Stimulated activated naive CD8-positive, alpha-beta T cell treated with anti-CD3 and anti-CD28 coated beads, Interleukin-15, Interleukin-2, amounts not matched to agents 100 ng/mL and 50 ng/mL, for 24 hours (primary cell): ENCODE results near the gene FEZ2.
"Not testable (repeated sequence)": the region's sequence is repeated elsewhere in the genome, so short reads cannot be mapped to it uniquely, and the experiment has no call there.

Source experiments
- H3K27ac Mint-ChIP-seq: one replicate; pipeline ENCODE4 v1.8.0; 2021; ENCODE audit warnings: mild to moderate bottlenecking, mixed read lengths
- H3K27me3 Mint-ChIP-seq: one replicate; pipeline ENCODE4 v1.8.0; 2021; ENCODE audit warnings: mixed read lengths
- H3K36me3 Mint-ChIP-seq: one replicate; pipeline ENCODE4 v1.8.0; 2021; ENCODE audit warnings: low read depth, mixed read lengths
- H3K4me1 Mint-ChIP-seq: one replicate; pipeline ENCODE4 v1.8.0; 2021; ENCODE audit warnings: low read depth, mixed read lengths
- H3K4me3 Mint-ChIP-seq: one replicate; pipeline ENCODE4 v1.8.0; 2021; ENCODE audit warnings: mild to moderate bottlenecking, mixed read lengths
- H3K9me3 Mint-ChIP-seq: one replicate; pipeline ENCODE4 v1.8.0; 2021; ENCODE audit warnings: mixed read lengths

Gene FEZ2

GRCh38 chr2:36606925-36607324, 9.0 kb upstream of the FEZ2 start:
- Mint-ChIP-seq H3K27me3 (peaks cover 5% of the 10 kb centered on the region), H3K4me1 (no peaks in the 10 kb centered on the region), H3K4me3 (no peak overlapping the region), H3K36me3 (no peaks in the 10 kb centered on the region), H3K27ac (no peak overlapping the region), H3K9me3 (no peaks in the 10 kb centered on the region)

DNA sequence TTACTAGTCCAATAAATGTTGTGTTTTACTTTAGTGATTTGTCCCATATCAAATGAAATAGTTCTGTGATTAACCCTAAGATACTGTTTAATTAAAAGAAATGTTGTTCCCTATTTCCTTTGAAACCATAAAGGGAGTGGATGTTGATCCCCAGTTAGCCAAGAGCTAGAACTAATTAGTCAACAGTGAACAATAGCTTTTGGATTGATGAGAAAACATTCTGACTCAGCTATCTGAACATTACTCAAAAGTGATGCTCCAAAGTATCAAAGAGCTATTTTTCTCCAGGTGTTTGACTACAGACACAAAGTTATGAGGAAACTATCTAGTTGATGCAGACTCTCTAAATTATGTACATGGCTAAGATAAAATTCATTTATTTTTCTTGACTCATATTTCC, 7.3 kb upstream of the FEZ2 start:
- Mint-ChIP-seq H3K27me3 (peaks cover 5% of the 10 kb centered on the region), H3K36me3 (no peaks in the 10 kb centered on the region), H3K4me1 (no peaks in the 10 kb centered on the region), H3K4me3 (no peak overlapping the region), H3K27ac (no peak overlapping the region), H3K9me3 (no peaks in the 10 kb centered on the region)

DNA sequence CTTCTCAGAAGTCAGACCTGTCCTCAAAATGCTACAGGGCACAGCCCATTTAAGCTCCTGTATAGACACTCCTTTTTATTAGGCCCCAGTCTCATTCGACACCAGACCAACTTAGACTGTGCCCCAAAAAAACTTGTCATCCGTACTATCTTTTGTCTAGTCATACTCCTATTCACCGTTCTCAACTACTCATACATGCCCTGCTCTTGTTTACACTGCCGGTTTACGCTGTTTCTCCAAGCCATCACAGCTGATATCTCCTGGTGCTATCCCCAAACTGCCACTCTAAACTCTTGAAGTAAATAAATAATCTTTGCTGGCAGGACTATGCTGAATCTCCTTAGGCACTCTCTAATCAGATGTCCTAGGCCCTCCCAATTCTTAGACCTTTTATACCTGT, 5.7 kb upstream of the FEZ2 start:
- H3K4me1 Mint-ChIP-seq, H3K27me3 Mint-ChIP-seq, H3K9me3 Mint-ChIP-seq, H3K27ac Mint-ChIP-seq, H3K36me3 Mint-ChIP-seq, H3K4me3 Mint-ChIP-seq: not testable (repeated sequence)

DNA sequence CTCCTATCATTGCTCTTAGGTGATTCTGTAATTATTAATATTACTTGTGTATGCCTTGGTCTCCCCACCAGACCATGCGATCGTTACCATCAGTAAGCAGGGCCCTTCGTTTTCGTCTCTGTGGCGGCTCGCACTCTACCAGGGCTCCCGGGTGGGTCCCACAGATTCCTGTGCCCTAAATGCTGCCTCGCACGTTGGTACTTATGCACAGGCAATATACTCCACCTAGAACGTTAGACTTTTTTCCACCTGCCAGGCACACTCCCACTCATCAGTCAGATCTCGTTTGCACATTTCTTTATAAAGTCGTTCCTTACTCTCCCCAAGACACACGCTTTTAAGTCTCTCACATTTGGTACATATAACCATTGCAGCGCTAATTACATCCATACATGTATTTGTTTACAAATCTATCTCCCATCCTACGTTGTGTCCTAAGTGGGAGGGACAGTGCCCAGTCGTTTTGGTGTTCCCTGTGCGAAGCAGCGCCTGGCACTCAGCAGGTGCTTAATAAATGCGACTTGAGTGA, 901 bp downstream of the FEZ2 start:
- H3K9me3 Mint-ChIP-seq: no peaks in the 10 kb centered on the region
- H3K27ac Mint-ChIP-seq: peak overlapping the region; percentile 94
- peak overlapping the region; percentile 98 for H3K4me3 Mint-ChIP-seq
- H3K36me3 Mint-ChIP-seq: peaks cover 11% of the 10 kb centered on the region
- H3K27me3 Mint-ChIP-seq: no peaks in the 10 kb centered on the region
- H3K4me1 Mint-ChIP-seq: peaks cover 33% of the 10 kb centered on the region

DNA sequence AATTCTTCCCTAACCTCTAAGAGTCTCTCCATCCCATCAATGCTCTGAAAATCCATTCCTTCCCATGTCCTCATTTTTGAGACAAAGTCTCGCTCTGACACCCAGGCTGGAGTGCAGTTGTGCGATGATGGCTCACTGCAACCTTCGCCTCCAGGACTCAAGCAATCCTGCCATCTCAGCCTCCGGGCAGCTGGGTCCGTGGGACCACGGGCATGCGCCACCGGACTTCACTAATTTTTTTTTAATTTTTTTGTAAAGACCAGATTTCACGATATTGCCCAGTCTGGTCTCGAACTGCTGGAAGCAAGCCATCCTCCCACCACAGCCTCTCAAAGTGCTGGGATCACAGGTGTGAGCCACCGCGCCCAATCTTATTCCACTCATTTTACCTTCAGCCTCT, 1.6 kb downstream of the FEZ2 start:
- no peak overlapping the region for H3K27ac Mint-ChIP-seq
- H3K27me3 Mint-ChIP-seq: no peaks in the 10 kb centered on the region
- peaks cover 11% of the 10 kb centered on the region for H3K36me3 Mint-ChIP-seq
- peak overlapping the region; percentile 98 for H3K4me3 Mint-ChIP-seq
- peaks cover 38% of the 10 kb centered on the region for H3K4me1 Mint-ChIP-seq
- H3K9me3 Mint-ChIP-seq: no peaks in the 10 kb centered on the region

- Mint-ChIP-seq H3K4me1 (peaks cover 38% of the 10 kb centered on the region), H3K27me3 (no peaks in the 10 kb centered on the region), H3K9me3 (no peaks in the 10 kb centered on the region), H3K36me3 (peaks cover 20% of the 10 kb centered on the region), H3K27ac (no peak overlapping the region), H3K4me3 (no peak overlapping the region)
Observed at GRCh38 chr2:36594849-36595248, 3.1 kb downstream of the FEZ2 start.

DNA sequence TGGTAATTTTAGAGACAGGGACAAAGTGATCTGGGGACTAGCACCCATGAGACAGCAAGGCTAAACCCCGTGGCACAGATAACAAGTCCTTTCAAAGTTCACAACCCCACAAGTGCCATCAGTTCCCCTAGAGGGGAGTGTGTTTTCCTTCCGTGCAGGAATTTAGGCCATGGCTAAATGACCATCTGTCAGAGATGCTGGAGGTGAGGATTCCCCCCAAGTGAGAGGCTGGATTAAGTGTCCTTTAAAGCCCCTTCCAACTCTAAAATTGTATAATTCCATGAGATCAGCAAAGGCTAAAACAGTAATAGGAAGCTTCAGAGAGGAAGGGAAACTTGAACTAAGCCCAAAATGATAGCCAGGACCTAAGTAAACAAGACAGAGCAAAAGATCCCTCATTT, 8.7 kb downstream of the FEZ2 start:
- Mint-ChIP-seq H3K9me3 (no peaks in the 10 kb centered on the region), H3K4me1 (peaks cover 11% of the 10 kb centered on the region), H3K36me3 (peaks cover 53% of the 10 kb centered on the region), H3K27ac (no peak overlapping the region), H3K27me3 (no peaks in the 10 kb centered on the region), H3K4me3 (no peak overlapping the region)

GRCh38 chr2:36587556-36587955, 10.4 kb downstream of the FEZ2 start:
- Mint-ChIP-seq H3K36me3 (peaks cover 64% of the 10 kb centered on the region), H3K4me3 (no peak overlapping the region)

DNA sequence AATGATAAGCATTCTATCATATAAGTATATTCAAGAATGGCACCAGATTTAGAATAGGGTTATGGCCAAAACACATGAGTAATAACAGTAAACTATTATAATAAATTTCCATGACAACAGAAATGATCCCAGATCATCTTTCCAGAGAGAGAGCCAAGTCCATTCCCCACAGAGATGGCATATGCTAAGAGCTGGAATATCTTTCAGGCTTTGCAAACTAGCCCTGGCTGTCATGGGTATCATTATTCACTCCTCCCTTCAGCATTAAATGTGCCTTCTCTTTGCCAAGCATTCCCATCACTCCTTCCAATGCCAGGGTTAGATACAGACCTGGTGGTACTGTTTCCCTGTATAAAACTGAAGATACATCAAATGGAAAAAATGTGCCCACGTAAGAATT, 10.9 kb downstream of the FEZ2 start:
- peaks cover 69% of the 10 kb centered on the region for H3K36me3 Mint-ChIP-seq
- H3K27ac Mint-ChIP-seq: no peak overlapping the region
- no peaks in the 10 kb centered on the region for H3K9me3 Mint-ChIP-seq
- no peaks in the 10 kb centered on the region for H3K27me3 Mint-ChIP-seq
- H3K4me3 Mint-ChIP-seq: no peak overlapping the region
- peaks cover 6% of the 10 kb centered on the region for H3K4me1 Mint-ChIP-seq

More at GRCh38 chr2:36587556-36587955, 10.4 kb downstream of the FEZ2 start:
- Mint-ChIP-seq H3K27ac (no peak overlapping the region), H3K9me3 (no peaks in the 10 kb centered on the region), H3K4me1 (peaks cover 6% of the 10 kb centered on the region), H3K27me3 (no peaks in the 10 kb centered on the region)

- Mint-ChIP-seq H3K9me3 (no peaks in the 10 kb centered on the region), H3K4me3 (no peak overlapping the region), H3K36me3 (peaks cover 72% of the 10 kb centered on the region), H3K4me1 (peaks cover 1% of the 10 kb centered on the region), H3K27ac (no peak overlapping the region), H3K27me3 (no peaks in the 10 kb centered on the region)
Observed at GRCh38 chr2:36586672-36587071, 11.3 kb downstream of the FEZ2 start.

GRCh38 chr2:36584148-36584794, 13.7 kb downstream of the FEZ2 start:
- Mint-ChIP-seq H3K4me1 (no peaks in the 10 kb centered on the region), H3K36me3 (peaks cover 83% of the 10 kb centered on the region), H3K9me3 (no peaks in the 10 kb centered on the region), H3K27ac (no peak overlapping the region), H3K4me3 (no peak overlapping the region), H3K27me3 (no peaks in the 10 kb centered on the region)

GRCh38 chr2:36582951-36583350, 15.0 kb downstream of the FEZ2 start:
- H3K4me3 Mint-ChIP-seq: no peak overlapping the region
- H3K36me3 Mint-ChIP-seq: peaks cover 89% of the 10 kb centered on the region
- no peaks in the 10 kb centered on the region for H3K27me3 Mint-ChIP-seq

DNA sequence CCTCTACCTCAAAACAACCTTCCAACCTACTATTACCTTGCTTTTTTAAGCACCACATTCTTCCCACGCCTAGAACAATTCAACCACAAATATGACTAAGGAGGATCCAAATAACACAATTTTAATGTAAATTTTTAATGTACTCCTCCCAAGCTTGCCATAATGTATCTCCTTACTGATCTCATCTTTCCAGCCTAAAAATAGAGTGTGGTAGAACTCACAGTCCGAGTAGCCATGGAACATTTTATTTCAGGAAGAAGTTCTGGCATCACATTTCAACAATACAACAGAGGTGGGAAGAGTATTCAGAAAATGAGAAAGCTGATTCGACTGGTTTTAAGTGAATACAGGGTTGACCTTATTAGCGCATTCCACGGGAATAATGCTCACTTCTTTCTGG, 15.4 kb downstream of the FEZ2 start:
- Mint-ChIP-seq H3K36me3 (peaks cover 93% of the 10 kb centered on the region), H3K27ac (no peak overlapping the region), H3K27me3 (no peaks in the 10 kb centered on the region), H3K9me3 (no peaks in the 10 kb centered on the region), H3K4me1 (peaks cover 11% of the 10 kb centered on the region), H3K4me3 (no peak overlapping the region)

More at GRCh38 chr2:36582951-36583350, 15.0 kb downstream of the FEZ2 start:
- H3K27ac Mint-ChIP-seq: no peak overlapping the region
- H3K9me3 Mint-ChIP-seq: no peaks in the 10 kb centered on the region
- peaks cover 11% of the 10 kb centered on the region for H3K4me1 Mint-ChIP-seq

DNA sequence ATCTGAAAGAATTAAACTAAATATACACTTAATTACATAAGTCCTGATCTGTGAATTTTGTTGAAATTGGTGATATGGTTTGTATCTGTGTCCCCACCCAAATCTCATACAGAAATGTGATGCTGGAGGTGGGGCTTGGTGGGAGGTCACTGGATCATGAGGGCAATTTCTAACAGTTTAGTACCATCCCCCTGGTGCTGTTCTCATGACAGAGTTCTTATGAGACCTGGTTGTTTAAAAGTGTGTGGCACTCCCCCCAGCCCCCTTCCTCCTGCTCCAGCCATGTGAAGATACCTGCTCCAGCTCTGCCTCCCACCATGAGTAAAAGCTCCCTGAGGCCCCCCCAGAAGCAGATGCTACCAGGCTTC, 18.7 kb downstream of the FEZ2 start:
- H3K4me3 Mint-ChIP-seq: no peak overlapping the region
- peaks cover 82% of the 10 kb centered on the region for H3K36me3 Mint-ChIP-seq
- H3K4me1 Mint-ChIP-seq: peaks cover 11% of the 10 kb centered on the region
- H3K27me3 Mint-ChIP-seq: no peaks in the 10 kb centered on the region
- H3K9me3 Mint-ChIP-seq: no peaks in the 10 kb centered on the region
- H3K27ac Mint-ChIP-seq: no peak overlapping the region

DNA sequence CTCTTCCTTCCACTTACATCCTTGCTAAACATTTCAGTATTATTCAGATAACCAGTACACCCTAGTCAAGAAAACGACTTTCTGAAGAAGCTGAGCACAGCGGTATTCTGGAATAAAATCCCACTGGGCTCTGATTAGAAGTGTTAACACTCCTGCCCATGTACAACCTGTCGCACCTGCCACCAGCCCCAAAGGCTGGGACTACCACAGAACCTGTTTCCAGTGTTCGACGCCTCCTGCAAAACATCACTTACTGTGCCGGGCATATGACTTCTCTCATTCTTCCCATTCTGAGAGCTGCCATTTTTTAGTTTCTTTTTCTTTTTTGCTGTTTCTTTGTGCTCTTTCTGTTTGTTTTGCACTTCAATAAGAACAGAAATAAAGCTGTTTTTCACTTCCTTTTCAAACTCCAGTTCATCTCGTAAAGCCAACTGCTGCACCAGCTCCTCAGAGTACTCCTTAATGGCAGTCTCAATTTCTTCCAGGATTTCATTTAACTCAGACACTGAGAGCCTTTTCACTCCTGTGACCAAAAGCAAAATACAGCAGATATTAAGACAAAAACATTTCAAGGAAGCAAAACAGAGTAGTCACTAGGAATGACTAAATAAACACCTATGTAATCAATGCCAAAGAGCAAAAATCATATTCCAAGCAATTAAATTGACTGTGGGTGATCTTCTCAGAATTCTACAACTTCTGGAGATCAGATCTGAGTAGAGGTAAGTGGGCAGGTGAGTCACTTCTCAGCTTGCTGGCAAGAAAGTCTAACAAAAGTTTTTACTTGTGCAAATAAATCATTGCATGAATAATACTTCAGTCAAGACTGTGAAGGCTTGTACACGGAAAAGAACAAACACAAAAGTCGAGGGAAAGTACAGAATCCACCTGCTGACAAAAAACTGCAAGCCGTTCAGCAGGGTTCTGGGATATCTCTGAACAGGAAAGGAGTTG, 19.3 kb downstream of the FEZ2 start:
- no peaks in the 10 kb centered on the region for H3K27me3 Mint-ChIP-seq
- no peaks in the 10 kb centered on the region for H3K9me3 Mint-ChIP-seq
- peaks cover 11% of the 10 kb centered on the region for H3K4me1 Mint-ChIP-seq
- H3K27ac Mint-ChIP-seq: peak overlapping the region; percentile 42
- H3K36me3 Mint-ChIP-seq: peaks cover 82% of the 10 kb centered on the region
- no peak overlapping the region for H3K4me3 Mint-ChIP-seq
